NT2/D1 (cell line): Measurements from ENCODE around the gene RIOK3.
"Not testable (repeated sequence)": the region's sequence is repeated elsewhere in the genome, so short reads cannot be mapped to it uniquely, and the experiment has no call there.

Source experiments
- DNase-seq: peaks from one replicate; pipeline ENCODE4 v3.0.0-alpha.2; 2011; ENCODE audit warnings: low read depth, low spot score
- H3K27me3 ChIP-seq: 2 replicates; pipeline ENCODE4 v1.6.0; 2011; ENCODE audit warnings: mild to moderate bottlenecking; ENCODE audit not compliant: insufficient read length, insufficient read depth
- H3K36me3 ChIP-seq: 2 replicates; pipeline ENCODE4 v1.6.1; 2011; ENCODE audit warnings: mild to moderate bottlenecking, low read length, mixed read lengths; ENCODE audit not compliant: insufficient read depth, insufficient read length
- H3K4me1 ChIP-seq: 2 replicates; pipeline ENCODE4 v1.5.1; 2011; ENCODE audit not compliant: insufficient read depth, insufficient read length
- H3K4me3 ChIP-seq: 2 replicates; pipeline ENCODE4 v1.5.1; 2011; ENCODE audit warnings: low read depth; ENCODE audit not compliant: insufficient read length
- H3K9ac ChIP-seq: 2 replicates; pipeline ENCODE4 v1.6.0; 2011; ENCODE audit warnings: low read depth; ENCODE audit not compliant: insufficient read length
- H3K9me3 ChIP-seq: 2 replicates; pipeline ENCODE4 v1.5.1; 2011; ENCODE audit warnings: mild to moderate bottlenecking, low read length; ENCODE audit not compliant: insufficient read depth
- SUZ12 ChIP-seq: IDR thresholded peaks from 2 replicates; pipeline ENCODE4 v1.6.1; 2011; ENCODE audit not compliant: insufficient read length, insufficient read depth; ENCODE audit errors: extremely low read depth
- YY1 ChIP-seq: IDR thresholded peaks from 2 replicates; pipeline ENCODE4 v1.6.1; 2011; ENCODE audit not compliant: insufficient read length, insufficient read depth
- ZNF274 ChIP-seq: IDR thresholded peaks from 2 replicates; pipeline ENCODE4 v1.6.1; 2011; ENCODE audit warnings: mild to moderate bottlenecking, low read depth, low read length

Gene RIOK3

GRCh38 chr18:23499291-23499781, 46.2 kb downstream of the RIOK3 start:
- Histone ChIP-seq H3K9me3 (no peaks in the 10 kb centered on the region), H3K4me1 (peaks cover 2% of the 10 kb centered on the region), H3K27me3 (peaks cover 24% of the 10 kb centered on the region), H3K9ac (no peak overlapping the region), H3K4me3 (no peak overlapping the region), H3K36me3 (no peaks in the 10 kb centered on the region)
- TF ChIP-seq SUZ12, result no peak
- TF ChIP-seq YY1, result no peak
- no peak for TF ChIP-seq ZNF274
- no peak for DNase-seq

- Histone ChIP-seq H3K36me3 (peaks cover 11% of the 10 kb centered on the region), H3K9me3 (no peaks in the 10 kb centered on the region), H3K4me3 (no peak overlapping the region), H3K27me3 (peaks cover 29% of the 10 kb centered on the region), H3K9ac (no peak overlapping the region), H3K4me1 (peaks cover 2% of the 10 kb centered on the region)
- TF ChIP-seq SUZ12 (no peak), YY1 (no peak), ZNF274 (no peak)
- DNase-seq, result no peak
Observed at GRCh38 chr18:23501626-23502025, 48.5 kb downstream of the RIOK3 start.

GRCh38 chr18:23502516-23503037, 49.5 kb downstream of the RIOK3 start:
- Histone ChIP-seq H3K4me3 (peak overlapping the region; percentile 67), H3K9ac (peak overlapping the region; percentile 50), H3K27me3 (peaks cover 29% of the 10 kb centered on the region), H3K9me3 (no peaks in the 10 kb centered on the region), H3K36me3 (peaks cover 15% of the 10 kb centered on the region), H3K4me1 (peaks cover 2% of the 10 kb centered on the region)
- DNase-seq, result no peak
- TF ChIP-seq YY1, result no peak
- TF ChIP-seq SUZ12, result no peak
- no peak for TF ChIP-seq ZNF274

GRCh38 chr18:23503038-23503962, 50.2 kb downstream of the RIOK3 start, which contains the start of gene RMC1:
RMC1 (plus strand) TSS chr18:23503511; CDS start chr18:23503619, 108 bp downstream.
- peaks cover 29% of the 10 kb centered on the region for H3K27me3 ChIP-seq
- peaks cover 21% of the 10 kb centered on the region for H3K36me3 ChIP-seq
- H3K4me1 ChIP-seq, result peaks cover 2% of the 10 kb centered on the region
- peak within 1 kb of the TSS; percentile 87 for H3K9ac ChIP-seq
- H3K4me3 ChIP-seq, result peak within 1 kb of the TSS; percentile 79
- no peaks in the 10 kb centered on the region for H3K9me3 ChIP-seq
- TF ChIP-seq SUZ12 (no peak), YY1 (no peak), ZNF274 (no peak)
- DNase-seq, result peak; percentile 82

GRCh38 chr18:23503963-23504344, 50.9 kb downstream of the RIOK3 start:
- H3K4me3 ChIP-seq, result peak overlapping the region; percentile 79
- no peaks in the 10 kb centered on the region for H3K9me3 ChIP-seq
- TF ChIP-seq ZNF274 (no peak), YY1 (no peak), SUZ12 (no peak)
- H3K4me1 ChIP-seq, result peaks cover 2% of the 10 kb centered on the region
- peaks cover 26% of the 10 kb centered on the region for H3K36me3 ChIP-seq
- H3K27me3 ChIP-seq, result peaks cover 29% of the 10 kb centered on the region
- H3K9ac ChIP-seq, result peak overlapping the region; percentile 87
- no peak for DNase-seq

- H3K9ac ChIP-seq, result no peak overlapping the region
- TF ChIP-seq YY1 (no peak), ZNF274 (no peak), SUZ12 (no peak)
- DNase-seq, result no peak
- no peaks in the 10 kb centered on the region for H3K9me3 ChIP-seq
- H3K4me3 ChIP-seq, result no peak overlapping the region
- H3K4me1 ChIP-seq, result peaks cover 2% of the 10 kb centered on the region
- peaks cover 27% of the 10 kb centered on the region for H3K36me3 ChIP-seq
- peaks cover 29% of the 10 kb centered on the region for H3K27me3 ChIP-seq
Observed at GRCh38 chr18:23504720-23505119, 51.6 kb downstream of the RIOK3 start.

- Histone ChIP-seq H3K9ac (no peak overlapping the region), H3K4me1 (peaks cover 2% of the 10 kb centered on the region), H3K27me3 (peaks cover 23% of the 10 kb centered on the region), H3K36me3 (peaks cover 27% of the 10 kb centered on the region), H3K4me3 (no peak overlapping the region), H3K9me3 (no peaks in the 10 kb centered on the region)
- TF ChIP-seq ZNF274 (no peak), YY1 (no peak), SUZ12 (no peak)
- DNase-seq, result no peak
Observed at GRCh38 chr18:23506393-23506792, 53.3 kb downstream of the RIOK3 start.

GRCh38 chr18:23510923-23511322, 57.8 kb downstream of the RIOK3 start:
- not testable (repeated sequence) for H3K9ac ChIP-seq, H3K4me1 ChIP-seq, H3K27me3 ChIP-seq, H3K9me3 ChIP-seq, DNase-seq, H3K4me3 ChIP-seq
- peaks cover 28% of the 10 kb centered on the region for H3K36me3 ChIP-seq

GRCh38 chr18:23512216-23512615, 59.1 kb downstream of the RIOK3 start:
- H3K9ac ChIP-seq, result not testable (repeated sequence)
- H3K36me3 ChIP-seq, result peaks cover 30% of the 10 kb centered on the region

More at GRCh38 chr18:23512216-23512615, 59.1 kb downstream of the RIOK3 start:
- not testable (repeated sequence) for H3K9me3 ChIP-seq, H3K4me1 ChIP-seq, DNase-seq, H3K27me3 ChIP-seq, H3K4me3 ChIP-seq
